Measurements from ENCODE around the gene BAIAP2L1. TPM values are rescaled to one million over a fixed set of nuclear protein-coding genes. Genes with fewer than 3 reads are reported as not detected.

The BAIAP2L1 gene
- total and polyA plus RNA-seq, 2 of the 8 experiments (the other 6 are each of a cell fraction or from before 2014, with no cell fraction given) = 19.2 to 42.9 TPM

DNA sequence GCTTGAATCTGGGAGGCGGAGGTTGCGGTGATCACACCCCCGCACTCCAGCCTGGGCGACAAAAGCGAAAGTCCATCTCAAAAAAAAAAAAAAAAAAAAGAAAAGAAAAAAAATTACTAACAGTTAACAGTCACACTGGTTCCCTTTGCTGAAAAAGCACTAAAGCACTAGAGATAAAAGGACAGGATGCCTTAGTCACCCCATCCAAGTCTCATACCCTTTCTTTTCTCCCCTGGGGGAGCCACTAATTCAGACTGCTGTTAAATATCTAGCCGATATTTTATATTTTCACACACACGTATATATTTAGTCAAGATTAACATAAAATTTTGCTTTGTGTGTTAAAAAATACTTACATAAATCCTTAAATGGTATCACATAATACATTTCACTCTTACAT lies 25.2 kb downstream of the BAIAP2L1 start:
- no peak for FAIRE-seq
- no peak overlapping the region for H4K8ac ChIP-seq (ENCODE audit: extremely low read depth, insufficient read depth, low read length)
- no peak overlapping the region for H2BK12ac ChIP-seq (ENCODE audit: low read depth, low read length)
- DNase-seq (ENCODE audit: low read depth in 1 of 2, low spot score in 2 of 2) = no peak
- no peak overlapping the region for H3K18ac ChIP-seq (ENCODE audit: extremely low read depth, low read length)
- no peak overlapping the region for H3K23ac ChIP-seq (ENCODE audit: insufficient read length)
- H2BK120ac ChIP-seq (replicated peaks; ENCODE audit: low read depth, low read length) = no peak overlapping the region
- no peak overlapping the region for H3K56ac ChIP-seq (replicated peaks; ENCODE audit: insufficient read length, low read depth, low read length)
- H3K27me3 ChIP-seq (replicated peaks in 1 of 4; ENCODE audit: control insufficient read depth in 3 of 4, extremely low read depth in 1 of 4, insufficient read depth in 3 of 4, low read length in 3 of 4) = no peaks in the 10 kb centered on the region
- H3K4ac ChIP-seq (replicated peaks; ENCODE audit: insufficient read length, low read depth, low read length) = no peak overlapping the region
- no peaks in the 10 kb centered on the region for H3K23me2 ChIP-seq (ENCODE audit: low read depth, low read length)
- peaks cover 0 to 64% of the 10 kb centered on the region in 2 experiments; a peak in 3 of 4 replicates for H3K79me2 ChIP-seq (ENCODE audit: control insufficient read depth in 1 of 2, insufficient read depth in 2 of 2, low read length in 2 of 2)
- 96% methylated on average over 7 of the region's 7 CpGs; no CpG with 5 or more reads in 1 of the 2 experiments for WGBS, 2 experiments (ENCODE audit: extremely low coverage in 1 of 2, insufficient coverage in 1 of 2, insufficient read length in 1 of 2, insufficient replicate concordance in 2 of 2, low coverage in 1 of 2, low lambda C conversion rate in 2 of 2, missing lambda C conversion rate in 1 of 2)
- no peak overlapping the region for H3K14ac ChIP-seq (ENCODE audit: insufficient read length)
- H3K36me3 ChIP-seq (ENCODE audit: control insufficient read depth in 2 of 4, insufficient read depth in 4 of 4, low read length in 3 of 4) = no peaks in the 10 kb centered on the region; a peak in 1 of 8 replicates
- H2AFZ ChIP-seq (ENCODE audit: low read length) = no peak overlapping the region
- H4K91ac ChIP-seq (replicated peaks; ENCODE audit: insufficient read length, low read length) = no peak overlapping the region
- no peak overlapping the region for H3K4me3 ChIP-seq (ENCODE audit: extremely low read depth in 1 of 4, insufficient read depth in 2 of 4, low read depth in 3 of 4, low read length in 4 of 4)
- no peak overlapping the region for H2BK15ac ChIP-seq (ENCODE audit: low read length)
- ChIA-PET CTCF (ENCODE audit: partially characterized antibody) (interaction anchor here (1.8 kb wide), 1 partner anchor 26 kb away, joined by 6 read pairs; the partner anchor contains the start of gene BAIAP2L1), POLR2A (ENCODE audit: partially characterized antibody) (no interaction called here)
- H4K5ac ChIP-seq (ENCODE audit: insufficient read length, low read depth, low read length) = no peak overlapping the region
- H2BK20ac ChIP-seq (ENCODE audit: low read length) = no peak overlapping the region
- H2AK5ac ChIP-seq (ENCODE audit: low read depth, low read length) = no peak overlapping the region
- no peak overlapping the region for H3K27ac ChIP-seq (ENCODE audit: low read depth, low read length)
- TF ChIP-seq TAF1 (IDR thresholded peaks at IDR 0.05; ENCODE audit: low read depth, low read length) = no peak
- no peak for TF ChIP-seq SP1 (IDR thresholded peaks at IDR 0.05; ENCODE audit: low read depth, low read length)
- TF ChIP-seq PHF8 (conservative IDR thresholded peaks at IDR 0.05; ENCODE audit: low read depth, low read length) = no peak
- TF ChIP-seq SRF (IDR thresholded peaks at IDR 0.05; ENCODE audit: low read depth, low read length) = no peak
- TF ChIP-seq CREB1 (IDR thresholded peaks at IDR 0.05) = no peak
- TF ChIP-seq SAP30 (IDR thresholded peaks at IDR 0.05; ENCODE audit: insufficient read depth, insufficient replicate concordance, low read length) = no peak
- TF ChIP-seq SP2 (IDR thresholded peaks at IDR 0.05; ENCODE audit: low read length) = no peak
- no peak for TF ChIP-seq CBX5 (IDR thresholded peaks at IDR 0.05; ENCODE audit: low read depth, low read length)
- TF ChIP-seq, protein P1, sequence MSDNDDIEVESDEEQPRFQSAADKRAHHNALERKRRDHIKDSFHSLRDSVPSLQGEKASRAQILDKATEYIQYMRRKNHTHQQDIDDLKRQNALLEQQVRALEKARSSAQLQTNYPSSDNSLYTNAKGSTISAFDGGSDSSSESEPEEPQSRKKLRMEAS (IDR thresholded peaks at IDR 0.05) = no peak
- TF ChIP-seq CHD2 (IDR thresholded peaks at IDR 0.05; ENCODE audit: low read length) = no peak
- TF ChIP-seq CHD1 (IDR thresholded peaks at IDR 0.05; ENCODE audit: low read depth, low read length) = no peak
- TF ChIP-seq POU5F1 (IDR thresholded peaks at IDR 0.05; ENCODE audit: low read depth, low read length) = no peak
- TF ChIP-seq RBBP5 (IDR thresholded peaks at IDR 0.05; ENCODE audit: borderline replicate concordance, low read depth, low read length) = no peak
- TF ChIP-seq RFX5 (IDR thresholded peaks at IDR 0.05; ENCODE audit: borderline replicate concordance, low read depth, low read length) = no peak
- TF ChIP-seq SIRT6 (IDR thresholded peaks at IDR 0.05; ENCODE audit: low read length) = no peak
- TF ChIP-seq JUN (IDR thresholded peaks at IDR 0.05; ENCODE audit: low read depth, low read length) = no peak
- no peak overlapping the region for H2BK5ac ChIP-seq (ENCODE audit: low read depth, low read length)
- no peaks in the 10 kb centered on the region for H3K9me3 ChIP-seq (ENCODE audit: insufficient read depth in 2 of 2, low read depth in 1 of 2, low read length in 1 of 2)
- no peak overlapping the region for H3K4me2 ChIP-seq (ENCODE audit: insufficient read depth in 1 of 2, low read depth in 2 of 2, low read length in 2 of 2)
- no peaks in the 10 kb centered on the region for H3K4me1 ChIP-seq (replicated peaks in 1 of 4; ENCODE audit: control insufficient read depth in 3 of 4, insufficient read depth in 4 of 4, low read length in 3 of 4)
- peaks cover 8% of the 10 kb centered on the region; the same call in 1 of the 2 replicates for H3K79me1 ChIP-seq (ENCODE audit: low read depth, low read length)
- peaks cover 2 to 3% of the 10 kb centered on the region in 2 experiments for H4K20me1 ChIP-seq (replicated peaks in 1 of 2; ENCODE audit: control insufficient read depth in 1 of 2, insufficient read depth in 2 of 2, low read length in 2 of 2)
- no peak overlapping the region for H3K9ac ChIP-seq (replicated peaks in 1 of 4; ENCODE audit: extremely low read depth in 1 of 4, low read depth in 3 of 4, low read length in 3 of 4)
